Measurements from ENCODE around the gene C6orf89.
"Not testable (repeated sequence)": the region's sequence is repeated elsewhere in the genome, so short reads cannot be mapped to it uniquely, and the experiment has no call there.

Gene C6orf89

DNA sequence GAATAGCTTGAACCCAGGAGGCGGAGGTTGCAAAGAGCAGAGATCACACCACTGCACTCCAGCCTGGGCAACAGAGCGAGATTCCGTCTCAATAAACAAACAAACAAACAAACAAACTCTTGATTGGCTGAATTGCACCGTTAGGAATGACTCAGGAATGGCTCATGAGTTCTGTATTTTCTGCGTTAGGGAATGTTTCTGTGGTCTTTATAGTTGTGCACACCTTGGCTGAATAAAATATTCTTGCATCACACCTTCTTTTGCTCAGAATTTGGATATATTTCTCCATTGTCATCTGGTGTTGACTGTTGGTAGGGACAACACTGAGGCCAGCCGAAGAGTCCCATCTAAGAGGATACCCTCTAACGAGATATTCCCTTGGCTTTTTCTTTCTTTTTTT is 49.1 kb downstream of the C6orf89 start:
- Histone ChIP-seq H3K36me3 (ENCODE audit: control insufficient read depth, insufficient read depth, low read length) (no peaks in the 10 kb centered on the region), H3K27me3 (ENCODE audit: control insufficient read depth, insufficient read depth, low read length) (no peaks in the 10 kb centered on the region), H3K4me3 (ENCODE audit: low read length) (no peak overlapping the region), H3K9me3 (ENCODE audit: control insufficient read depth, insufficient read depth, low read length) (no peaks in the 10 kb centered on the region), H3K27ac (ENCODE audit: low read length) (no peak overlapping the region), H3K4me1 (ENCODE audit: control insufficient read depth, insufficient read depth, low read length) (no peaks in the 10 kb centered on the region)
- no peak for DNase-seq (ENCODE audit: low read depth, low spot score)
- WGBS (ENCODE audit: insufficient coverage, insufficient read length) = no CpG with 5 or more reads among the region's 7 CpGs

DNA sequence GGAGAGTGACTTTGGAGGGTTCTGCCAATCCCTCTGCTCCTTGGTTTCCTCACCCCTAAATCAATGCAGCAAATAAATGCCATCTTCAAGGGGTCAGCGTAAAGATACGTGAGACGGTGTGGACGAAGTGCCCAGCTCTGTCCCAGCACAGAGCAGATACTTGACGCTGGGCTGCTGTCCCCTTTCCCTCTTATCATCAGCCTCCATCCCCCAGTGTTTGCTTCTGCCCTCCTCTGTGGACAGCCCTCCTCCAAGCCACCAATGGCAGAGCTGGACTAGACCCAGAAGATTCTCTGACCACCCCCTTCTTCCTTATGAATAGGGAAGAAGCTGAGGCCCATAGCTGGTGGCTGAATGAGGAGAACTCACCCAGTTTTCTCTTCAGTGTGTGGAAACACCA is 51.1 kb downstream of the C6orf89 start:
- H3K27ac ChIP-seq (ENCODE audit: low read length) = no peak overlapping the region
- no peaks in the 10 kb centered on the region for H3K27me3 ChIP-seq (ENCODE audit: control insufficient read depth, insufficient read depth, low read length)
- no peaks in the 10 kb centered on the region for H3K9me3 ChIP-seq (ENCODE audit: control insufficient read depth, insufficient read depth, low read length)
- H3K36me3 ChIP-seq (ENCODE audit: control insufficient read depth, insufficient read depth, low read length) = no peaks in the 10 kb centered on the region
- no peak overlapping the region for H3K4me3 ChIP-seq (ENCODE audit: low read length)
- no peaks in the 10 kb centered on the region for H3K4me1 ChIP-seq (ENCODE audit: control insufficient read depth, insufficient read depth, low read length)
- no CpG with 5 or more reads among the region's 5 CpGs for WGBS (ENCODE audit: insufficient coverage, insufficient read length)
- DNase-seq (ENCODE audit: low read depth, low spot score) = no peak

DNA sequence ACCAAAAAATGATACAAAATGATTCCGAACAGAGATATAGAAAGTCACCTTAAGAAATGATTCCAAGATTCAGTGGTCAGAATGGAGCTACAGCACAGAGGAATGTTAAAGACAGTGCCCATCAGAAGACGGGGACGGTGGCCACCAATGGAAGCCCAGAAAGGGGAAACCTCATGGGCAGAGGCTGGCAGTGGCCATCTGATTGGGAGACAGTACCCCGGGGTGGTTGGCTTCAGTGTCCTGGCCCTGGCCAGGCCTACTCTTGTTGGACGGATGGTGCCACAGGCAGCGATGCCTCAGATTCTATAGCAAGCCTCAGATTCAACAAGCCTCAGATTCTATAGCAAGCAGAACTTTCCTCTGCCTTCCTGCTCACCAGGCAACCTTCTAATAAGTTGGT is 52.1 kb downstream of the C6orf89 start:
- Histone ChIP-seq H3K27me3 (ENCODE audit: control insufficient read depth, insufficient read depth, low read length) (no peaks in the 10 kb centered on the region), H3K4me3 (ENCODE audit: low read length) (no peak overlapping the region), H3K4me1 (ENCODE audit: control insufficient read depth, insufficient read depth, low read length) (no peaks in the 10 kb centered on the region), H3K36me3 (ENCODE audit: control insufficient read depth, insufficient read depth, low read length) (no peaks in the 10 kb centered on the region), H3K9me3 (ENCODE audit: control insufficient read depth, insufficient read depth, low read length) (no peaks in the 10 kb centered on the region), H3K27ac (ENCODE audit: low read length) (no peak overlapping the region)
- WGBS (ENCODE audit: insufficient coverage, insufficient read length) = no CpG with 5 or more reads among the region's 6 CpGs
- DNase-seq (ENCODE audit: low read depth, low spot score) = no peak

DNA sequence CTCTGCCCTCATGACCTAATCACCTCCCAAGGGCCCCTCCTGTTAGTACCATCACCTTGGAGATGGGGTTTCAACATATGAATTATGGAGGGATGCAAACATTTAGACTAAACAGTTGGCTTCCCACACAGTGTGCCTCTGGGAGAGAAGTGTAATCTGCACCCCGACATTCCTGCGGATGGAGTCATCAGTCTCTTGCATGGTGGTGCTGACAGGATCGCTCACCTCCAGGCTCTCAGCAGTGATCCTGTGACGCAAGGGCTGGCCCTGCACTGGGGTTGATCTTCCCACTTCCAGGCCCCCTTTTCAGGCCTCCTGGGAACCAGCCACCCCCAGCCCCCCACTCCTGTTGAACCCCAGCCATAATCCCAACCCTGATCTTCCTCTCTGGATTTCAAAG is 52.8 kb downstream of the C6orf89 start:
- H3K27me3 ChIP-seq (ENCODE audit: control insufficient read depth, insufficient read depth, low read length) = no peaks in the 10 kb centered on the region
- H3K4me3 ChIP-seq (ENCODE audit: low read length) = no peak overlapping the region
- no peak for DNase-seq (ENCODE audit: low read depth, low spot score)
- no peaks in the 10 kb centered on the region for H3K36me3 ChIP-seq (ENCODE audit: control insufficient read depth, insufficient read depth, low read length)
- no CpG with 5 or more reads among the region's 4 CpGs for WGBS (ENCODE audit: insufficient coverage, insufficient read length)
- H3K9me3 ChIP-seq (ENCODE audit: control insufficient read depth, insufficient read depth, low read length) = no peaks in the 10 kb centered on the region
- no peak overlapping the region for H3K27ac ChIP-seq (ENCODE audit: low read length)
- H3K4me1 ChIP-seq (ENCODE audit: control insufficient read depth, insufficient read depth, low read length) = no peaks in the 10 kb centered on the region

DNA sequence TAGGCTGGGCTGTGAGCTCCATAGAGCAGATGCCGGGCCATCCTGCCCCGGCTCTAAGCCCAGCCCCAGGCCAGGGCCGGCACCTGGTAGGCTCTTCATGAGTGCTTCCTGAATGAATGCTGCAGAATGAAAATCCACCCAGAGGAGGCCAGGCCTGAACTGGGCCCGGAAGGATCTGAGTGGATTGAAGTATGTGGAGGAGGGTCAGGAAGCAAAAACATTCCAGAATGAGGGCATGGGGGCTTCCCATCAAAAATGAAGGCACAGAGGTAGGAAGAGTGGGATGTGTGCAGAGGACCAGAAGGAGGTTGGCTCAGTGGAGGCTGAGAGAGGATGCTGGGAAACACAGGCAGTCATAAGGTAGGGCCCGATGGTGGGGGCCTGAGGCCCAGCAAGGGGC is 53.3 kb downstream of the C6orf89 start:
- not testable (repeated sequence) for H3K27me3 ChIP-seq (ENCODE audit: control insufficient read depth, insufficient read depth, low read length); H3K36me3 ChIP-seq (ENCODE audit: control insufficient read depth, insufficient read depth, low read length); DNase-seq (ENCODE audit: low read depth, low spot score); H3K9me3 ChIP-seq (ENCODE audit: control insufficient read depth, insufficient read depth, low read length); H3K4me1 ChIP-seq (ENCODE audit: control insufficient read depth, insufficient read depth, low read length); H3K27ac ChIP-seq (ENCODE audit: low read length); H3K4me3 ChIP-seq (ENCODE audit: low read length)
- no CpG with 5 or more reads among the region's 5 CpGs for WGBS (ENCODE audit: insufficient coverage, insufficient read length)

DNA sequence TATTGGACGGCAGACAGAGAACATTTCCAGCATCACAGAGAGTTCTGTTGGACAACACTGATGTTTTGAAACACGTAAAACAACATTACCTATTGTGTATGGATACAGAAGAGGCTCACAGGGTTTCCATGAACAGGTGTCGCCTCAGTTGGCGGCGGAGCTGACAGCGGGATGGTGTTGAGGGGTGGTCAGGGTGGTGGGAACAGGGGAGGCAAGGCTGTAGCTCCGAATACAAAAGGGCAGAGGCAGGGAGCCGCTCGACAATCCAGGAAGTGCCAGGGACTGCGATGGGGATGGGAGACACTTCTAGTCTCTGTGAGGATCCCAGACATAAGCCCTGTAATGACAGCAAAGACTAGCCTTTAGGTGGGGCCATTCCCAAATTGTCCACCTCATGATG is 54.3 kb downstream of the C6orf89 start:
- WGBS (ENCODE audit: insufficient coverage, insufficient read length) = no CpG with 5 or more reads among the region's 10 CpGs
- Histone ChIP-seq H3K9me3 (ENCODE audit: control insufficient read depth, insufficient read depth, low read length) (no peaks in the 10 kb centered on the region), H3K4me3 (ENCODE audit: low read length) (no peak overlapping the region), H3K27me3 (ENCODE audit: control insufficient read depth, insufficient read depth, low read length) (no peaks in the 10 kb centered on the region), H3K4me1 (ENCODE audit: control insufficient read depth, insufficient read depth, low read length) (no peaks in the 10 kb centered on the region), H3K27ac (ENCODE audit: low read length) (no peak overlapping the region), H3K36me3 (ENCODE audit: control insufficient read depth, insufficient read depth, low read length) (no peaks in the 10 kb centered on the region)
- no peak for DNase-seq (ENCODE audit: low read depth, low spot score)

- not testable (repeated sequence) for H3K4me1 ChIP-seq (ENCODE audit: control insufficient read depth, insufficient read depth, low read length); H3K36me3 ChIP-seq (ENCODE audit: control insufficient read depth, insufficient read depth, low read length); H3K27ac ChIP-seq (ENCODE audit: low read length); H3K4me3 ChIP-seq (ENCODE audit: low read length); DNase-seq (ENCODE audit: low read depth, low spot score); H3K27me3 ChIP-seq (ENCODE audit: control insufficient read depth, insufficient read depth, low read length); H3K9me3 ChIP-seq (ENCODE audit: control insufficient read depth, insufficient read depth, low read length)
- no CpG with 5 or more reads among the region's 40 CpGs for WGBS (ENCODE audit: insufficient coverage, insufficient read length)
Observed at GRCh38 chr6:36941561-36941960, 55.8 kb downstream of the C6orf89 start.

GRCh38 chr6:36942329-36942728 is 56.6 kb downstream of the C6orf89 start:
- H3K4me3 ChIP-seq (ENCODE audit: low read length); DNase-seq (ENCODE audit: low read depth, low spot score); H3K36me3 ChIP-seq (ENCODE audit: control insufficient read depth, insufficient read depth, low read length); H3K9me3 ChIP-seq (ENCODE audit: control insufficient read depth, insufficient read depth, low read length); H3K4me1 ChIP-seq (ENCODE audit: control insufficient read depth, insufficient read depth, low read length); H3K27me3 ChIP-seq (ENCODE audit: control insufficient read depth, insufficient read depth, low read length); H3K27ac ChIP-seq (ENCODE audit: low read length): not testable (repeated sequence)
- WGBS (ENCODE audit: insufficient coverage, insufficient read length) = no CpG with 5 or more reads among the region's 2 CpGs

GRCh38 chr6:36944650-36945049 is 58.9 kb downstream of the C6orf89 start:
- peaks cover 2% of the 10 kb centered on the region; the same call in 1 of the 2 replicates for H3K4me1 ChIP-seq (ENCODE audit: control insufficient read depth, insufficient read depth, low read length)
- H3K4me3 ChIP-seq (ENCODE audit: low read length) = no peak overlapping the region
- no CpG with 5 or more reads among the region's 5 CpGs for whole genome bisulfite sequencing (ENCODE audit: insufficient coverage, insufficient read length)
- H3K36me3 ChIP-seq (ENCODE audit: control insufficient read depth, insufficient read depth, low read length) = no peaks in the 10 kb centered on the region
- no peaks in the 10 kb centered on the region for H3K9me3 ChIP-seq (ENCODE audit: control insufficient read depth, insufficient read depth, low read length)
- H3K27ac ChIP-seq (ENCODE audit: low read length) = no peak overlapping the region
- DNase-seq (ENCODE audit: low read depth, low spot score) = no peak
- H3K27me3 ChIP-seq (ENCODE audit: control insufficient read depth, insufficient read depth, low read length) = no peaks in the 10 kb centered on the region

- Histone ChIP-seq H3K36me3 (ENCODE audit: control insufficient read depth, insufficient read depth, low read length) (no peaks in the 10 kb centered on the region), H3K27me3 (ENCODE audit: control insufficient read depth, insufficient read depth, low read length) (no peaks in the 10 kb centered on the region), H3K27ac (ENCODE audit: low read length) (no peak overlapping the region)
Observed at GRCh38 chr6:36945301-36945700, 59.5 kb downstream of the C6orf89 start.

DNA sequence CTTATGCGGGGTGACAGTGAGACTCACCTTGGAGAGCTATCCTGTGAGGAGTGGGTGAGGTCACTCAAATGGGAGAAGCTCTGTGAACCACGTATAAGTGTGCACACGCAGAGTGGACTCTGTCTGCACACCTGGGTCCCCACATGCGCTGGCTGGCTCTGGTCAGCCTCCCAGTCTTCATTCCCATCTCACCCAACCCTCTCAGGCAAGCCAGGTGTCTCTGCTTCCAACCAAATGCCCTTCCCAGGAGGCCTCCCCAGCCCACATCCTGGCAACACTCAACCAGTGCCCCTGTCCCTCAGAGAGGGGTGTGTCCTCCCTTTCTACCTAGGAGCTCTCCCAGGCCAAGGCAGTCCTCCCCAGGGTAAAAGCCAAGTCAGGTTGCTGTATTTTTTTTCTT is 60.8 kb downstream of the C6orf89 start:
- H3K4me3 ChIP-seq (ENCODE audit: low read length) = no peak overlapping the region
- H3K27me3 ChIP-seq (ENCODE audit: control insufficient read depth, insufficient read depth, low read length) = no peaks in the 10 kb centered on the region
- DNase-seq (ENCODE audit: low read depth, low spot score) = no peak
- no peak overlapping the region for H3K27ac ChIP-seq (ENCODE audit: low read length)
- no peaks in the 10 kb centered on the region for H3K36me3 ChIP-seq (ENCODE audit: control insufficient read depth, insufficient read depth, low read length)
- H3K9me3 ChIP-seq (ENCODE audit: control insufficient read depth, insufficient read depth, low read length) = no peaks in the 10 kb centered on the region
- H3K4me1 ChIP-seq (ENCODE audit: control insufficient read depth, insufficient read depth, low read length) = peaks cover 2% of the 10 kb centered on the region; the same call in 1 of the 2 replicates
- WGBS (ENCODE audit: insufficient coverage, insufficient read length) = no CpG with 5 or more reads among the region's 4 CpGs

More at GRCh38 chr6:36945301-36945700, 59.5 kb downstream of the C6orf89 start:
- Histone ChIP-seq H3K9me3 (ENCODE audit: control insufficient read depth, insufficient read depth, low read length) (no peaks in the 10 kb centered on the region), H3K4me1 (ENCODE audit: control insufficient read depth, insufficient read depth, low read length) (peaks cover 2% of the 10 kb centered on the region; the same call in 1 of the 2 replicates), H3K4me3 (ENCODE audit: low read length) (no peak overlapping the region)
- DNase-seq (ENCODE audit: low read depth, low spot score) = no peak
- no CpG with 5 or more reads among the region's 4 CpGs for WGBS (ENCODE audit: insufficient coverage, insufficient read length)
